ENCODE data around the gene CABS1. TPM values are rescaled to one million over a fixed set of nuclear protein-coding genes. Genes with fewer than 3 reads are reported as not detected.

Gene CABS1
- total and polyA plus RNA-seq, 2 donors (not counting 3 experiments of a cell fraction or from before 2014, with no cell fraction given), result not detected

- ChIA-PET POLR2A (no interaction called here), CTCF (interaction anchor here (1.7 kb wide), 1 partner anchor 10 kb away, joined by 4 read pairs; no protein-coding TSS in a partner anchor)
- no TSS peak for BruUV-seq (replicated peaks)
- FAIRE-seq (no peak), DNase-seq (ENCODE audit: low read depth, low spot score) (no peak)
- Histone ChIP-seq H2AFZ (ENCODE audit: low read depth, low read length) (no peak overlapping the region), H3K27me3 (ENCODE audit: control insufficient read depth in 2 of 2, insufficient read depth in 2 of 2, low read length in 2 of 2) (no peaks in the 10 kb centered on the region), H3K9ac (replicated peaks; ENCODE audit: extremely low read depth, insufficient read depth, low read length) (no peak overlapping the region), H3K9me3 (replicated peaks; ENCODE audit: control insufficient read depth, insufficient read depth, low read length) (no peaks in the 10 kb centered on the region), H3K27ac (ENCODE audit: insufficient read depth, low read depth, low read length) (no peak overlapping the region), H3K4me3 (replicated peaks in 1 of 3; ENCODE audit: insufficient read depth in 1 of 3, low read depth in 1 of 3, low read length in 3 of 3) (no peak overlapping the region), H3K9me1 (replicated peaks; ENCODE audit: control insufficient read depth, extremely low read depth, insufficient read depth, low read length) (no peaks in the 10 kb centered on the region), H4K20me1 (replicated peaks; ENCODE audit: control insufficient read depth, extremely low read depth, insufficient read depth, low read length) (no peaks in the 10 kb centered on the region), H3K4me1 (ENCODE audit: control insufficient read depth, extremely low read depth, insufficient read depth, low read length) (no peaks in the 10 kb centered on the region), H3K4me2 (ENCODE audit: insufficient read depth, low read length) (no peak overlapping the region), H3K79me2 (ENCODE audit: control insufficient read depth, insufficient read depth, low read length) (no peaks in the 10 kb centered on the region), H3K36me3 (ENCODE audit: control insufficient read depth in 2 of 2, extremely low read depth in 1 of 2, insufficient read depth in 2 of 2, low read length in 2 of 2) (no peaks in the 10 kb centered on the region)
- dilution Hi-C loops (cut with MboI; ENCODE audit: extremely low pct_ligation_motif_present, low sequenced_read_pairs) (no loop called here), intact Hi-C loops (cut with micrococcal nuclease) (no loop called here)
- TF ChIP-seq JUN (IDR thresholded peaks at IDR 0.05; ENCODE audit: borderline replicate concordance, insufficient read depth, insufficient read length, low read depth) (no peak), CTCF (IDR thresholded peaks at IDR 0.05; ENCODE audit: extremely low read depth in 1 of 2, insufficient read depth in 1 of 2, low read depth in 1 of 2, low read length in 2 of 2) (no peak), POLR2A (IDR thresholded peaks at IDR 0.05; ENCODE audit: low read depth, low read length) (no peak)
Measured at GRCh38 chr4:70315928-70316327, 18.9 kb upstream of the CABS1 start.

- no peaks in the 10 kb centered on the region for H3K4me1 ChIP-seq (ENCODE audit: control insufficient read depth, extremely low read depth, insufficient read depth, low read length)
- TF ChIP-seq POLR2AphosphoS5 (IDR thresholded peaks at IDR 0.05; ENCODE audit: insufficient read depth, low read depth, low read length) (no peak), CTCF (IDR thresholded peaks at IDR 0.05; ENCODE audit: extremely low read depth in 1 of 2, insufficient read depth in 1 of 2, low read depth in 1 of 2, low read length in 2 of 2) (no peak), JUN (IDR thresholded peaks at IDR 0.05; ENCODE audit: borderline replicate concordance, insufficient read depth, insufficient read length, low read depth) (no peak), MAX (IDR thresholded peaks at IDR 0.05; ENCODE audit: insufficient read depth, insufficient read length) (no peak), MYC (IDR thresholded peaks at IDR 0.05; ENCODE audit: low read depth, low read length) (no peak), GATA2 (IDR thresholded peaks at IDR 0.05; ENCODE audit: insufficient read depth, insufficient read length, low read depth, low read length) (no peak), EZH2 (IDR thresholded peaks at IDR 0.05; ENCODE audit: borderline replicate concordance, low read depth, low read length, severe bottlenecking) (no peak), POLR2A (IDR thresholded peaks at IDR 0.05; ENCODE audit: low read depth, low read length) (no peak), FOS (IDR thresholded peaks at IDR 0.05; ENCODE audit: borderline replicate concordance, insufficient read depth, low read length) (no peak)
- no peaks in the 10 kb centered on the region for H3K9me1 ChIP-seq (replicated peaks; ENCODE audit: control insufficient read depth, extremely low read depth, insufficient read depth, low read length)
- BruUV-seq (replicated peaks), result no TSS peak
- no peaks in the 10 kb centered on the region for H3K27me3 ChIP-seq (ENCODE audit: control insufficient read depth in 2 of 2, insufficient read depth in 2 of 2, low read length in 2 of 2)
- H3K9ac ChIP-seq (replicated peaks; ENCODE audit: extremely low read depth, insufficient read depth, low read length), result no peak overlapping the region
- H4K20me1 ChIP-seq (replicated peaks; ENCODE audit: control insufficient read depth, extremely low read depth, insufficient read depth, low read length), result no peaks in the 10 kb centered on the region
- dilution Hi-C loops (cut with MboI; ENCODE audit: extremely low pct_ligation_motif_present, low sequenced_read_pairs) (no loop called here), intact Hi-C loops (cut with micrococcal nuclease) (no loop called here)
- no peaks in the 10 kb centered on the region for H3K36me3 ChIP-seq (ENCODE audit: control insufficient read depth in 2 of 2, extremely low read depth in 1 of 2, insufficient read depth in 2 of 2, low read length in 2 of 2)
- H3K4me3 ChIP-seq (replicated peaks in 1 of 3; ENCODE audit: insufficient read depth in 1 of 3, low read depth in 1 of 3, low read length in 3 of 3), result no peak overlapping the region
- DNase-seq (ENCODE audit: low read depth, low spot score) (no peak), FAIRE-seq (no peak)
- ChIA-PET POLR2A (no interaction called here), CTCF (no interaction called here)
- no peak overlapping the region for H2AFZ ChIP-seq (ENCODE audit: low read depth, low read length)
- H3K27ac ChIP-seq (ENCODE audit: insufficient read depth, low read depth, low read length), result no peak overlapping the region
- H3K9me3 ChIP-seq (replicated peaks; ENCODE audit: control insufficient read depth, insufficient read depth, low read length), result no peaks in the 10 kb centered on the region
- H3K4me2 ChIP-seq (ENCODE audit: insufficient read depth, low read length), result no peak overlapping the region
- H3K79me2 ChIP-seq (ENCODE audit: control insufficient read depth, insufficient read depth, low read length), result no peaks in the 10 kb centered on the region
Measured at GRCh38 chr4:70326052-70326451, 8.7 kb upstream of the CABS1 start.
